Activated naive CD8-positive, alpha-beta T cell (primary cell): ENCODE results near the gene TTC31.

Experiments
- H3K27ac Mint-ChIP-seq: one replicate; pipeline ENCODE4 v1.8.0; 2021; ENCODE audit warnings: mixed read lengths
- H3K27me3 Mint-ChIP-seq: one replicate; pipeline ENCODE4 v1.8.0; 2021; ENCODE audit warnings: mixed read lengths
- H3K36me3 Mint-ChIP-seq: one replicate; pipeline ENCODE4 v1.8.0; 2021; ENCODE audit warnings: mixed read lengths
- H3K4me1 Mint-ChIP-seq: one replicate; pipeline ENCODE4 v1.8.0; 2021; ENCODE audit warnings: low read depth, mixed read lengths
- H3K4me3 Mint-ChIP-seq: one replicate; pipeline ENCODE4 v1.8.0; 2021; ENCODE audit warnings: mild to moderate bottlenecking, mixed read lengths
- H3K9me3 Mint-ChIP-seq: one replicate; pipeline ENCODE4 v1.8.0; 2021; ENCODE audit warnings: low read depth, mixed read lengths

TTC31 gene

GRCh38 chr2:74515981-74516633, 33.2 kb downstream of the TTC31 start:
- H3K27me3 Mint-ChIP-seq, result peaks cover 52% of the 10 kb centered on the region
- peak overlapping the region; percentile 76 for H3K4me3 Mint-ChIP-seq
- no peak overlapping the region for H3K27ac Mint-ChIP-seq
- H3K36me3 Mint-ChIP-seq, result no peaks in the 10 kb centered on the region
- H3K4me1 Mint-ChIP-seq, result peaks cover 14% of the 10 kb centered on the region
- H3K9me3 Mint-ChIP-seq, result no peaks in the 10 kb centered on the region

DNA sequence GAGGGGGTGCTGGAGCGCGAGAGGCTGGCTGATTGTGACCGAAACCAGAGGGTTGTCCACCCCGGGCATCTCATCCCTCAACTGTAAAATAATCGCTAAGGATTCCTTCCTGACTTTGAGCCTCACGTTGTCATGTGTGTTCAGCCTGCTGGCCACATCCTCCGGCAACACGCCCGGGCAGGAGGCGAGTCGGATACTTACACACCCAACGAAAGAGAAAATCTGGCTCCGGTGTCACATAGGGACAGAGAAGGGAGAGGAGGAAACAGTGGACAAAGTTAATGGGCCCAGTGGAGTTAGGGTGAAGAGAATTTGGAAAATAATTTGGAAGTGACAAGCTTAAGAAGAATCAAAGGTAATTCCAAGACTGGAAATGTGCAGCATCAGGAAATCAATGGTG, 33.8 kb downstream of the TTC31 start:
- Mint-ChIP-seq H3K4me1 (peaks cover 14% of the 10 kb centered on the region), H3K27me3 (peaks cover 50% of the 10 kb centered on the region), H3K27ac (no peak overlapping the region), H3K36me3 (no peaks in the 10 kb centered on the region), H3K9me3 (no peaks in the 10 kb centered on the region), H3K4me3 (peak overlapping the region; percentile 76)

- H3K4me1 Mint-ChIP-seq, result peaks cover 10% of the 10 kb centered on the region
- H3K9me3 Mint-ChIP-seq, result no peaks in the 10 kb centered on the region
- H3K36me3 Mint-ChIP-seq, result peaks cover 10% of the 10 kb centered on the region
- H3K4me3 Mint-ChIP-seq, result no peak overlapping the region
- peaks cover 26% of the 10 kb centered on the region for H3K27me3 Mint-ChIP-seq
- H3K27ac Mint-ChIP-seq, result no peak overlapping the region
These were observed 39.6 kb downstream of the TTC31 start for GRCh38 chr2:74522516-74522915.

DNA sequence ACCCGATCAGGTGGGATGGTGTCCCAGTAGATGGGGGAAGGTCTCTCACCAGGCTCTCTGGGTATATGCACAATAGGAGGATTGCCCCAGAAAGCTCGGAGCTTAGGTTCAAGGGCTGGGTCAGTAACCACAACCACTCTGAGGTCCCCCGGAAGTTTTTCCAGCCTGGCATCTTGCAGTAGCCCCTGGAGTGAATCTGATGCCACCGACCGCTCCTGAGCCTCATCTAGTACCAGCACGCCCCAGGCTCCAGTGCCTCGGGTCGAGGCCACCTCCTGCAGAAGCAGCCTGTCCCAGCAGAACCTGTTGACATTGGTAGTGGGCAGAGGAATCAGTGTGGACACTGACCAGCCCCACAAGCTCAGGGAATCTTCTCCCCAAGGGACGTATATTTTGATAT, 41.1 kb downstream of the TTC31 start:
- peaks cover 16% of the 10 kb centered on the region for H3K36me3 Mint-ChIP-seq
- peaks cover 13% of the 10 kb centered on the region for H3K27me3 Mint-ChIP-seq
- no peak overlapping the region for H3K27ac Mint-ChIP-seq
- peaks cover 16% of the 10 kb centered on the region for H3K4me1 Mint-ChIP-seq
- no peaks in the 10 kb centered on the region for H3K9me3 Mint-ChIP-seq
- H3K4me3 Mint-ChIP-seq, result no peak overlapping the region

- Mint-ChIP-seq H3K9me3 (no peaks in the 10 kb centered on the region), H3K4me1 (peaks cover 16% of the 10 kb centered on the region), H3K36me3 (peaks cover 16% of the 10 kb centered on the region), H3K27ac (no peak overlapping the region), H3K4me3 (no peak overlapping the region), H3K27me3 (peaks cover 4% of the 10 kb centered on the region)
These were observed 42.3 kb downstream of the TTC31 start for GRCh38 chr2:74524955-74525716.

GRCh38 chr2:74525717-74526648, 43.1 kb downstream of the TTC31 start, which contains the start of gene DQX1:
DQX1 (minus strand) TSS chr2:74526231; CDS start chr2:74525729, 502 bp downstream.
- no peaks in the 10 kb centered on the region for H3K27me3 Mint-ChIP-seq
- peak within 1 kb of the TSS; percentile 34 for H3K27ac Mint-ChIP-seq
- peaks cover 16% of the 10 kb centered on the region for H3K36me3 Mint-ChIP-seq
- H3K4me1 Mint-ChIP-seq, result peaks cover 22% of the 10 kb centered on the region
- H3K4me3 Mint-ChIP-seq, result peak within 1 kb of the TSS; percentile 98
- no peaks in the 10 kb centered on the region for H3K9me3 Mint-ChIP-seq

DNA sequence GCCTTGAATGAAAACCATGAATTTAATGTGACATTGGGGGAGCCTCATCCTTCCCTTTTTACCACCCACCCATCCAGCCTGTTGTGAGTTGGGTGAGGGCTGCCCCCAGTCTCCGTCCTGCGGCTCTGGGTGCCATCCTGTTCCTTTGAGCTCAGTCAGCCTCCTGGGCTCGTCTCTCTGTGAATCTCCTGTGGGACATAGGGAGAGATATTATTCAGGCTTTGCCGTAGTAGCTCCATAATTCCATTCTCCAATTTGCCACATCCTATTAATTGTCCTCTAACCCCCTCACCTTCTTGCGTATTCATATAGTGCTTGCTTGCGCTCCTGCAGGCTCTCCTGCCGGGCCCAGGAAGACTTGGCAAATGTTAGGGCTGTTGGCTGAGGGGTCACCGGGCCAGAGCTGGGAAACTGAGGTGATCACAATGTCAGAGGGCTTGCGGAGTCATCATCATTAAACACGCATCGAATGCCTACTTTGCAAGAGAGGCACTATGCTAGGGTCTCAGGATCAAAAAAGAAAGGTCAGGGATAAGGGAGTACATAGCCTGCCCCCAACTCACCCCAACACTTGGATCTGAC, 43.9 kb downstream of the TTC31 start:
- H3K9me3 Mint-ChIP-seq, result no peaks in the 10 kb centered on the region
- no peak overlapping the region for H3K27ac Mint-ChIP-seq
- peaks cover 16% of the 10 kb centered on the region for H3K36me3 Mint-ChIP-seq
- H3K27me3 Mint-ChIP-seq, result no peaks in the 10 kb centered on the region
- H3K4me3 Mint-ChIP-seq, result peak overlapping the region; percentile 98
- H3K4me1 Mint-ChIP-seq, result peaks cover 29% of the 10 kb centered on the region

- Mint-ChIP-seq H3K4me3 (peak overlapping the region; percentile 98), H3K36me3 (peaks cover 18% of the 10 kb centered on the region), H3K27ac (no peak overlapping the region), H3K4me1 (peaks cover 35% of the 10 kb centered on the region), H3K27me3 (no peaks in the 10 kb centered on the region), H3K9me3 (no peaks in the 10 kb centered on the region)
These were observed 44.9 kb downstream of the TTC31 start for GRCh38 chr2:74527741-74528140.

DNA sequence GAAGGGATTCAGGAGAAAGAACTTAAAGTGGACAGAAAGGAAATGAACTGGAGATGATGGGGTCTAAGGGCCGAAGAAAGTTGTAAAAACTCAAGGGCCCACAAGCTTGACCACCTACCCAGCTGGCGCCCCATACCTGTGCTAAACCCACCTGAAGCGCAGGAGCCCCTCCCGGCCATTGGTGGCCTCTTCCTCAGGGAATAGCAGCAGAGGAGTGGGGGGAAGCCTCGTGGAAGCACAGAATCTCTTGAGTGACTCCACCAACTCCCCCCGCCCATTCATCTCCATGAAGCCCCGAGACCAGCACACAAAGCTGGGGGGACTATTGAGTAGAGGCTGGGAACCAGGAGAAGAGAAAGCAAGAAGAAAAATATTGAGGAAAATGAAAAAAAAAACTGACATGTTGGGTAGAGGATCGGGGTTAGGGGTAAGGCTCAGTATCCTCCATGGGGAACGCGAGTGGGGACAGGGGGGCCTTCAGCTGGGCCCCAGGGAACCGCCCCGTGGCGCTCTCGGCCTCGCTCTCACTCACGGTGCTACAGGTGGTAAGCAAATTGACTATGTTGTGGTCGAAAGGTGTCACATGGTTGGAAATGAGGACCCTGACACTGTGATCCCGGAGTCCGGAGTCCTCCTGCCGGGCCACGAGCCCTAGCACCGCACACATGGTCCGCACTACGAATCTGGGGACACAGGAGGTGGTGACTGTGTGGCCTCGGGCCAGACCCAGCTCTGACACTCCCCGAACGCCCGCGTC, 45.9 kb downstream of the TTC31 start:
- Mint-ChIP-seq H3K4me3 (peak overlapping the region; percentile 98), H3K27me3 (no peaks in the 10 kb centered on the region), H3K27ac (peak overlapping the region; percentile 95), H3K4me1 (peaks cover 36% of the 10 kb centered on the region), H3K9me3 (no peaks in the 10 kb centered on the region), H3K36me3 (peaks cover 18% of the 10 kb centered on the region)

- Mint-ChIP-seq H3K9me3 (no peaks in the 10 kb centered on the region), H3K4me3 (peak within 1 kb of the TSS; percentile 98), H3K4me1 (peaks cover 36% of the 10 kb centered on the region), H3K27ac (peak within 1 kb of the TSS; percentile 95), H3K36me3 (peaks cover 18% of the 10 kb centered on the region), H3K27me3 (no peaks in the 10 kb centered on the region)
These were observed 46.7 kb downstream of the TTC31 start, which contains the start of the genes AUP1 and HTRA2 for GRCh38 chr2:74529357-74530238. AUP1 (minus strand) TSS chr2:74529706; CDS start chr2:74529629, 77 bp downstream. HTRA2 (plus strand) TSS chr2:74529933; CDS start chr2:74530007, 74 bp downstream.

DNA sequence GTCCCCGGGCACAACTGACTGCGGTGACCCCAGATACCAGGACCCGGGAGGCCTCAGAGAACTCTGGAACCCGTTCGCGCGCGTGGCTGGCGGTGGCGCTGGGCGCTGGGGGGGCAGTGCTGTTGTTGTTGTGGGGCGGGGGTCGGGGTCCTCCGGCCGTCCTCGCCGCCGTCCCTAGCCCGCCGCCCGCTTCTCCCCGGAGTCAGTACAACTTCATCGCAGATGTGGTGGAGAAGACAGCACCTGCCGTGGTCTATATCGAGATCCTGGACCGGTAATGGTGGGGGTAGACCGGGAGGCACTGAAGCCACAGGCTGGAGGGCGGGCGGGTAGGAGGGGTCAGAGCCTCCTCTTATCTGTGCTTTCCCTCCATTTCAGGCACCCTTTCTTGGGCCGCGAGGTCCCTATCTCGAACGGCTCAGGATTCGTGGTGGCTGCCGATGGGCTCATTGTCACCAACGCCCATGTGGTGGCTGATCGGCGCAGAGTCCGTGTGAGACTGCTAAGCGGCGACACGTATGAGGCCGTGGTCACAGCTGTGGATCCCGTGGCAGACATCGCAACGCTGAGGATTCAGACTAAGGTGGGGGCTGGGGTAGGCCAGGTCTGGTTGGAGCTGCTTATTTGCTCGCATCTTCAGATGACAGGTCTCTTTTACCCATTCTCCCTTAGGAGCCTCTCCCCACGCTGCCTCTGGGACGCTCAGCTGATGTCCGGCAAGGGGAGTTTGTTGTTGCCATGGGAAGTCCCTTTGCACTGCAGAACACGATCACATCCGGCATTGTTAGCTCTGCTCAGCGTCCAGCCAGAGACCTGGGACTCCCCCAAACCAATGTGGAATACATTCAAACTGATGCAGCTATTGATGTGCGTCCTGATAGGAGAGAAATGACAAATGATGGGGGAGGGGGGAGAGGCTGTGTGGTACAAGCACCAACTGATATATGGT, 47.6 kb downstream of the TTC31 start:
- Mint-ChIP-seq H3K9me3 (no peaks in the 10 kb centered on the region), H3K27me3 (no peaks in the 10 kb centered on the region), H3K36me3 (peaks cover 18% of the 10 kb centered on the region), H3K4me1 (peaks cover 36% of the 10 kb centered on the region), H3K27ac (peak overlapping the region; percentile 92), H3K4me3 (peak overlapping the region; percentile 98)

DNA sequence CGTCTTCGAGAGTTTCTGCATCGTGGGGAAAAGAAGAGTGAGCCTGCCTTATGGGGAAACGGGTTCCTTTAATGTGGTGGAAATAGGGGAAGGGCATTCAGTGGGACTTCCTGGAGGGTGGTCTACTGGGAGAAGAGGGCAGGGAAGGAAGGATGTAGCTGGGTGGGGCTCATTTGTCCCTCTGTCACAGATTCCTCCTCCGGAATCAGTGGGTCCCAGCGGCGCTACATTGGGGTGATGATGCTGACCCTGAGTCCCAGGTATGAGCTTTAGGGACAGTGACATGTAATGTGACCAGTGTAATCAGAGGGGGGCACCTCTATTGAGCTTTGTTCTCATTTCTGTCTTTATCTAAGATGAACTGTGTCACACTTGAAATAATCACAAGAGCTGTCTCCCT, 48.8 kb downstream of the TTC31 start:
- no peaks in the 10 kb centered on the region for H3K27me3 Mint-ChIP-seq
- no peaks in the 10 kb centered on the region for H3K9me3 Mint-ChIP-seq
- peaks cover 12% of the 10 kb centered on the region for H3K36me3 Mint-ChIP-seq
- H3K4me1 Mint-ChIP-seq, result peaks cover 29% of the 10 kb centered on the region
- H3K4me3 Mint-ChIP-seq, result peak overlapping the region; percentile 98
- H3K27ac Mint-ChIP-seq, result no peak overlapping the region
